ENCODE measurements around the gene SPON1.

SPON1 gene

DNA sequence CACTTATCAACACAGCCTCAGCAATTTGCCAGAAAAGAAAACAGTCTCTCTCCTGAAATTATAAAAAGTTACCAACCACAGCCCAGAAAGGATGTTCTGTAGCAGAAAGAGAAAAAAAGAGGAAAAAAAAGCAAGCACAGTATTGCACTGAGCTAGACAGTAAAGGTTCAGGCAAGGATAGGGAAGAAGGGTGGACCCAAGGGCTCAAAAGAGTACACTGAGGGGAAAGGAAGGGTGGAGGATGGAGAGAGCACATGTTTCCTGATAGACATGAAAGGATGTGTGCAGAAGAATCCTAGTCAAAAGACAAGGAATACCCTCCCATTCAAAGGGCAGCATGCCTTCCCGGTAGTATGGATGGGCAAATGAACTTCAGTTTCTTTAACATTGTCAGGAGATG lies 337.4 kb downstream of the SPON1 start:
- no peak for DNase-seq

DNA sequence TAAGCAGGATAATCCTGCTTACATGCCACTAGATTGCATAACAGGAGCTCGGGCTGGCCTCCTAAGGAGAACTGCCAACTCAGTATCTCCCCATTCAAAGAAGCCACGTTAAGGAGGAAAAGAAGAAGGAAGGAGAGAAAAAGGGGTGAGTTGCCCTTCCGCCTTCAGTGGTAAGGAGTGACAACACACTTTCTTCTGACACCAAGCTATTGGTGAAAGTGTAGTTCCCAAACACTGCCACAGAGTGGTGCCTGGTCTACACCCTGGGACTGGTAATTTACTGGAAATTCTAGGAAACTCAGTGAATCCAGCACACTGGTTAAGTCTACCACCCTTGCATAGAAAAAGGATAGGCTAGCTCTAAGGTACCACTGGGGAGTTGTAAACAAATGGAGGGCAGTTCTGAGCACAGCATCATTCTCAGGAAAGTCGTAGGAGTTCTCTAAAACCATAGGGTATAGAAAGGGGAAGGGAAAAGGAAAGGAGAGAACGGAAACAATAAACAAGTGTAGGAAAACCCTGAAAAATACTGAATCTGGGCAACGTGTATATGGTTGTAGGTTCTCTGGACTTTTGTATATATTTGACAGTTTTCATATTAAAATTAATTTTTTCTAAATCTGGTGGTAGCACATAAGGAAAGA lies 338.3 kb downstream of the SPON1 start:
- peak; percentile 64 for DNase-seq

GRCh38 chr11:14304601-14305000 lies 342.1 kb downstream of the SPON1 start:
- no peak for DNase-seq

DNA sequence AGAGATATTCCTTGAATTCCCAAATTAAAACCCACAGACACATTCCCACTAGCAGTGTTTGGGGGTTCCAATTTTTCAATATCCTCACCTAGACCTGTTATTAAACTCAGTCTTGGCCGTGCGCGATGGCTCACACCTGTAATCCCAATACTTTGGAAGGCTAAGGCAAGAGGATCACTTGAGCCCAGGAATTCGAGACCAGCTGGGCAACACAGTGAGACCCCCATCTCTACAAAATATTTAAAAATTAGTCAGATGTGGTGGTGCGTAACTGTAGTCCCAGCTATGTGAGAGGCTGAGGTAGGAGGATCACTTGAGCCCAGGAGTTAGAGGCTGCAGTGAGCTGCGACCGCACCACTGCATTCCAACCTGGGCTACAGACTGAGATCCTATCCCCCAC lies 343.1 kb downstream of the SPON1 start:
- DNase-seq, result no peak

DNA sequence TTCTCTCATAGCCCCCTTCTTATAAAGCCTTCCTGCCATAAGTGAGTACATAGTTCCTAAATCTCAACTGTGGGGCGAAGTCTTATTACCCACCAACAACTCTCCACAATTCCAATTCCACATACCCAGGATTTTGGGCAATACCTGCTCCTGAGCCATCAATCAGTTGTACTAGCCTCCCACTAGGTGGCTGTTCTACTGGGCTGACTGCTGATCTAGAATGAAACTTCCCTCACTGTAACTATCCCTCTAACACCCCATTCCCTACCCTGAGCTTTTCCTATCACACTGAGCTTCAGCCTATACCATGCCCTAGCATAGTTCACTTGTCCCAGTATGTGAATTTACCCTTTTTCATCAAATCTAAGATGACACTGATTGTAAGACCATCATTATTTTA lies 344.0 kb downstream of the SPON1 start:
- no peak for DNase-seq

- DNase-seq, result no peak
Observed at GRCh38 chr11:14308114-14308896, 345.8 kb downstream of the SPON1 start.

DNA sequence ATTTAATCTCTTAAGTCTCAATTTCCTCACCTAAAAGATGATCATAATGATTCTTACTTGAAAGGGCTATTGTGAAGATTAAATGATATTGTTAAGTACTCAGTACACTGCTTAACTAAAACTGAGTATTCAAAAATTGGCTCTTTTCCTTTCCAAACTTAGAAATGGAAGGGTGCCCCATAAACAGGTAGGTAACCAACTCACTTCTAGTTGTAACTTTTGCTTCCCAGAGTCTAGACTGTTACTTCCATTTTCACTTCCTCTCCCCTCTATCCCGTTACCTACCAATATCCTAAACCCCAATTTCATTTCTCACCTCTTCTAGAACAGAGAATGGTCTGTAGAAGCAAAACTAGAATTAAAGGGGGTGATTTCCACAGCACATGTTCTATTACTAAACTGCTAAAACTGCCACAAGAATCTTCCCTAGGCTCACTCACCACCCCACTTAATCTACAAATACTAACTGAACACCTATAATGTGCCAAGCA lies 346.4 kb downstream of the SPON1 start:
- no peak for DNase-seq

- no peak for DNase-seq
Observed at GRCh38 chr11:14309425-14310192, 347.1 kb downstream of the SPON1 start.

DNA sequence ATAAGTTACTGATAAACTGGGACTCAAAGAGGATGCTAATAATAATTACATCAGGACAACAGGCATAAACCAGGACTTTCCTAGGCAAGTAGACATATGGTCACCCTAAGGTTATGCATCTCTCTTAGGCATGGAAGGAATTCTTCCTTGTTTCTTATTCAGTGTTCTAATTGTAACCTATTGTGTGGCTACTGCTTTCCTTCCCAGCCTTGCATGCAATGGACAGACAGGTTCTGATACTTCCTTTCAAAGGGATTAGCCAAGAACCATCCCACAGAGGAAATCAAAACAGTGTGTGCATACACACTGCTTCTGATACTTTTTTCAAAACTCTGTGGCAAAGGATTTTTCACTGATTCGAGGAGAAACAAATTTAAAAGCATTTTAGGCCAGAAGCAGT lies 348.2 kb downstream of the SPON1 start:
- no peak for DNase-seq

GRCh38 chr11:14312736-14313438 lies 350.4 kb downstream of the SPON1 start:
- no peak for DNase-seq

- no peak for DNase-seq
Observed at GRCh38 chr11:14314127-14314526, 351.6 kb downstream of the SPON1 start.

- DNase-seq, result no peak
Observed at GRCh38 chr11:14315130-14315529, 352.6 kb downstream of the SPON1 start.
